ENCODE measurements around the gene SPAG5. TPM values are rescaled to one million over a fixed set of nuclear protein-coding genes. Genes with fewer than 3 reads are reported as not detected.

The SPAG5 gene
- total and polyA plus RNA-seq, 9 of the 15 experiments (the other 6 are each of a cell fraction or from before 2014, with no cell fraction given), result 94.4 to 286 (median 151) TPM

DNA sequence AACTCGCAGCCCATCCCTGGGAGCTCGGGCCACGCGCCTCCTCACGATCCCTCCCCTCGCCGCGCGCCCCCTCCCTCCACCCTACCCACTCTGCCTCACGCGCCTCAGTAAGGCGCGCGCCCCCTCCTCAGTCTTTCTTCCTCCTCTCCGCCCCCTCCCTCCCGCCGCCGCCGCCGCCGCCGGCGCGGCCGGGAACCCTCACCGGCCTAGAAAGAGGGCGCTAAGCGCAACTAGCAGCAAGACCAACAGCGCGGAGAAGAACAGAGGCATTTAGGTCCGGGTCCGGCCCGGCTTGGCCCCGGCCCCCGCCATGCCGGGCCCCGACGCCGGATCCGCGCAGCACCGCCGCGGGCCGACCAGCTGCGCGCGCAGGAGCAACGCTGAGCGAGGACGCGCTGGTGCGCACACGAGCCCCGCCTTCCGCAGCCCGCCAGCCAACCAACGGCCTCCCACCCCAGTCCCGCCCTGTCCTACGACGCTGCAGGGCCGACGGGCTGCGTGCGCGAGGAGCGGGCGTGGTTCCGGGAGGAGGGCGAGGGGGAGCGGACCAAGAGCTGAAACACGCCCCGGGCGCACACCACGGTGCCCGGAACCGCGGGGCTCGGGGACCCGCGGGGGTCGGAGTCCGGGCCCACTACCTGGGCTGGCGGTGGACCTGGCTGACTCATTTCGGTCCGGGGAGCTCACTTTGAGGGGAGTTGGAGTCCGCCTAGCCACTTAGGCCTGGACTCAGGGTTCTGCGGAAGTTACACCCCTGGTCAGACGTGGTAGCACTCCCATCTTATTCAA, 46.2 kb upstream of the SPAG5 start, which contains the start of gene BLTP2 (continued):
- peak in 1 of 2 experiments; percentile 69; a peak in 1 of 4 replicates for TF ChIP-seq KDM4B (IDR thresholded peaks at IDR 0.05; ENCODE audit: borderline replicate concordance in 2 of 2, low read depth in 1 of 2)
- TF ChIP-seq SNIP1 (IDR thresholded peaks at IDR 0.05; ENCODE audit: low read depth), result no peak
- peak in 1 of 2 experiments; percentile 63; a peak in 2 of 4 replicates for TF ChIP-seq RCOR1 (IDR thresholded peaks at IDR 0.05; ENCODE audit: borderline replicate concordance in 1 of 2, low read depth in 2 of 2, low read length in 2 of 2)
- no peak for TF ChIP-seq ZNF12 (CRISPR knock-in tag; IDR thresholded peaks at IDR 0.05)
- no peak for TF ChIP-seq MCM2 (IDR thresholded peaks at IDR 0.05; ENCODE audit: low read depth)
- TF ChIP-seq BRD9 (IDR thresholded peaks at IDR 0.05; ENCODE audit: low read depth, partially characterized antibody), result peak; percentile 49
- no peak for TF ChIP-seq KLF10 (CRISPR knock-in tag; IDR thresholded peaks at IDR 0.05)
- TF ChIP-seq ZC3H8 (IDR thresholded peaks at IDR 0.05), result no peak
- TF ChIP-seq TRIM24 (IDR thresholded peaks at IDR 0.05), result peak in 1 of 2 experiments; percentile 83; a peak in 2 of 4 replicates
- TF ChIP-seq, protein P1, sequence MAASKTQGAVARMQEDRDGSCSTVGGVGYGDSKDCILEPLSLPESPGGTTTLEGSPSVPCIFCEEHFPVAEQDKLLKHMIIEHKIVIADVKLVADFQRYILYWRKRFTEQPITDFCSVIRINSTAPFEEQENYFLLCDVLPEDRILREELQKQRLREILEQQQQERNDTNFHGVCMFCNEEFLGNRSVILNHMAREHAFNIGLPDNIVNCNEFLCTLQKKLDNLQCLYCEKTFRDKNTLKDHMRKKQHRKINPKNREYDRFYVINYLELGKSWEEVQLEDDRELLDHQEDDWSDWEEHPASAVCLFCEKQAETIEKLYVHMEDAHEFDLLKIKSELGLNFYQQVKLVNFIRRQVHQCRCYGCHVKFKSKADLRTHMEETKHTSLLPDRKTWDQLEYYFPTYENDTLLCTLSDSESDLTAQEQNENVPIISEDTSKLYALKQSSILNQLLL (CRISPR knock-in tag; IDR thresholded peaks at IDR 0.05; ENCODE audit: borderline replicate concordance), result no peak
- TF ChIP-seq, protein P2, sequence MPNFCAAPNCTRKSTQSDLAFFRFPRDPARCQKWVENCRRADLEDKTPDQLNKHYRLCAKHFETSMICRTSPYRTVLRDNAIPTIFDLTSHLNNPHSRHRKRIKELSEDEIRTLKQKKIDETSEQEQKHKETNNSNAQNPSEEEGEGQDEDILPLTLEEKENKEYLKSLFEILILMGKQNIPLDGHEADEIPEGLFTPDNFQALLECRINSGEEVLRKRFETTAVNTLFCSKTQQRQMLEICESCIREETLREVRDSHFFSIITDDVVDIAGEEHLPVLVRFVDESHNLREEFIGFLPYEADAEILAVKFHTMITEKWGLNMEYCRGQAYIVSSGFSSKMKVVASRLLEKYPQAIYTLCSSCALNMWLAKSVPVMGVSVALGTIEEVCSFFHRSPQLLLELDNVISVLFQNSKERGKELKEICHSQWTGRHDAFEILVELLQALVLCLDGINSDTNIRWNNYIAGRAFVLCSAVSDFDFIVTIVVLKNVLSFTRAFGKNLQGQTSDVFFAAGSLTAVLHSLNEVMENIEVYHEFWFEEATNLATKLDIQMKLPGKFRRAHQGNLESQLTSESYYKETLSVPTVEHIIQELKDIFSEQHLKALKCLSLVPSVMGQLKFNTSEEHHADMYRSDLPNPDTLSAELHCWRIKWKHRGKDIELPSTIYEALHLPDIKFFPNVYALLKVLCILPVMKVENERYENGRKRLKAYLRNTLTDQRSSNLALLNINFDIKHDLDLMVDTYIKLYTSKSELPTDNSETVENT (CRISPR knock-in tag; IDR thresholded peaks at IDR 0.05), result peak; percentile 70
- no peak for TF ChIP-seq PTRF (tag; IDR thresholded peaks at IDR 0.05)
- TF ChIP-seq ZNF347 (CRISPR knock-in tag; IDR thresholded peaks at IDR 0.05; ENCODE audit: low read depth), result no peak
- no peak for TF ChIP-seq ZNF699 (CRISPR knock-in tag; IDR thresholded peaks at IDR 0.05; ENCODE audit: insufficient replicate concordance)
- TF ChIP-seq ZEB2 (IDR thresholded peaks at IDR 0.05), result peak; percentile 79
- TF ChIP-seq, protein P3, sequence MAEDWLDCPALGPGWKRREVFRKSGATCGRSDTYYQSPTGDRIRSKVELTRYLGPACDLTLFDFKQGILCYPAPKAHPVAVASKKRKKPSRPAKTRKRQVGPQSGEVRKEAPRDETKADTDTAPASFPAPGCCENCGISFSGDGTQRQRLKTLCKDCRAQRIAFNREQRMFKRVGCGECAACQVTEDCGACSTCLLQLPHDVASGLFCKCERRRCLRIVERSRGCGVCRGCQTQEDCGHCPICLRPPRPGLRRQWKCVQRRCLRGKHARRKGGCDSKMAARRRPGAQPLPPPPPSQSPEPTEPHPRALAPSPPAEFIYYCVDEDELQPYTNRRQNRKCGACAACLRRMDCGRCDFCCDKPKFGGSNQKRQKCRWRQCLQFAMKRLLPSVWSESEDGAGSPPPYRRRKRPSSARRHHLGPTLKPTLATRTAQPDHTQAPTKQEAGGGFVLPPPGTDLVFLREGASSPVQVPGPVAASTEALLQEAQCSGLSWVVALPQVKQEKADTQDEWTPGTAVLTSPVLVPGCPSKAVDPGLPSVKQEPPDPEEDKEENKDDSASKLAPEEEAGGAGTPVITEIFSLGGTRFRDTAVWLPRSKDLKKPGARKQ (CRISPR knock-in tag; IDR thresholded peaks at IDR 0.05), result no peak
- TF ChIP-seq, protein P4, sequence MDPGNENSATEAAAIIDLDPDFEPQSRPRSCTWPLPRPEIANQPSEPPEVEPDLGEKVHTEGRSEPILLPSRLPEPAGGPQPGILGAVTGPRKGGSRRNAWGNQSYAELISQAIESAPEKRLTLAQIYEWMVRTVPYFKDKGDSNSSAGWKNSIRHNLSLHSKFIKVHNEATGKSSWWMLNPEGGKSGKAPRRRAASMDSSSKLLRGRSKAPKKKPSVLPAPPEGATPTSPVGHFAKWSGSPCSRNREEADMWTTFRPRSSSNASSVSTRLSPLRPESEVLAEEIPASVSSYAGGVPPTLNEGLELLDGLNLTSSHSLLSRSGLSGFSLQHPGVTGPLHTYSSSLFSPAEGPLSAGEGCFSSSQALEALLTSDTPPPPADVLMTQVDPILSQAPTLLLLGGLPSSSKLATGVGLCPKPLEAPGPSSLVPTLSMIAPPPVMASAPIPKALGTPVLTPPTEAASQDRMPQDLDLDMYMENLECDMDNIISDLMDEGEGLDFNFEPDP (CRISPR knock-in tag; IDR thresholded peaks at IDR 0.05), result no peak
- TF ChIP-seq ZNF408 (CRISPR knock-in tag; IDR thresholded peaks at IDR 0.05; ENCODE audit: low read depth), result peak; percentile 95; the same call in 1 of the 2 replicates
- peak; percentile 16; the same call in 1 of the 2 replicates for TF ChIP-seq EGR1 (conservative IDR thresholded peaks at IDR 0.05)
- TF ChIP-seq STAT5A (IDR thresholded peaks at IDR 0.05; ENCODE audit: borderline replicate concordance, low read length), result no peak
- no peak for TF ChIP-seq ZNF77 (CRISPR knock-in tag; IDR thresholded peaks at IDR 0.05)
- TF ChIP-seq, protein P5, sequence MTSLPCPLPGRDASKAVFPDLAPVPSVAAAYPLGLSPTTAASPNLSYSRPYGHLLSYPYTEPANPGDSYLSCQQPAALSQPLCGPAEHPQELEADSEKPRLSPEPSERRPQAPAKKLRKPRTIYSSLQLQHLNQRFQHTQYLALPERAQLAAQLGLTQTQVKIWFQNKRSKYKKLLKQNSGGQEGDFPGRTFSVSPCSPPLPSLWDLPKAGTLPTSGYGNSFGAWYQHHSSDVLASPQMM (CRISPR knock-in tag; IDR thresholded peaks at IDR 0.05), result no peak

All from K562 (cell line).